ENCODE results near the gene TRMT11. TPM values are rescaled to one million over a fixed set of nuclear protein-coding genes. Genes with fewer than 3 reads are reported as not detected.

TRMT11 gene
- polyA plus RNA-seq, 1 of the 3 experiments (the other 2 are of a cell fraction) = 15.0 TPM

GRCh38 chr6:125986301-125987025 lies at the start of gene TRMT11 (continued):
- TF ChIP-seq CHD2 (IDR thresholded peaks at IDR 0.05; ENCODE audit: low read length, partially characterized antibody) = peak; percentile 95
- TF ChIP-seq ELF1 (IDR thresholded peaks at IDR 0.05) = peak; percentile 85
- TF ChIP-seq FOXJ3 (CRISPR knock-in tag; IDR thresholded peaks at IDR 0.05) = no peak
- TF ChIP-seq MXI1 (IDR thresholded peaks at IDR 0.05; ENCODE audit: low read depth, low read length) = peak; percentile 70
- TF ChIP-seq JUND (IDR thresholded peaks at IDR 0.05) = no peak
- TF ChIP-seq EP300 (IDR thresholded peaks at IDR 0.05; ENCODE audit: borderline replicate concordance in 1 of 2, low read depth in 1 of 2, low read length in 1 of 2) = 0 out of 4 replicates have a peak, but pooled peaks of 1 of the 2 experiments have one; percentile 2
- TF ChIP-seq CTCF (IDR thresholded peaks at IDR 0.05) = no peak
- TF ChIP-seq YY1 (IDR thresholded peaks at IDR 0.05; ENCODE audit: low read depth) = peak; percentile 86
- peak; percentile 49; the same call in 1 of the 2 replicates for TF ChIP-seq RCOR1 (IDR thresholded peaks at IDR 0.05; ENCODE audit: low read length)

- H3K9me3 ChIP-seq = no peaks in the 10 kb centered on the region
- no peaks in the 10 kb centered on the region for H3K9me2 ChIP-seq
- H4K20me1 ChIP-seq (ENCODE audit: insufficient read depth) = no peaks in the 10 kb centered on the region
- DNase-seq = no peak
- no peak overlapping the region for H2AFZ ChIP-seq (ENCODE audit: low read depth)
- H3K4me2 ChIP-seq = no peak overlapping the region
- no peak overlapping the region for H3K4me3 ChIP-seq (ENCODE audit: low read depth in 2 of 2, low read length in 1 of 2)
- no peaks in the 10 kb centered on the region for H3K27me3 ChIP-seq (ENCODE audit: insufficient read depth)
- H3F3A ChIP-seq (replicated peaks; ENCODE audit: insufficient read depth) = no peaks in the 10 kb centered on the region
- peaks cover 0 to 10% of the 10 kb centered on the region in 2 experiments; a peak in 1 of 4 replicates for H3K4me1 ChIP-seq (ENCODE audit: control insufficient read depth in 1 of 2, insufficient read depth in 2 of 2, low read depth in 1 of 2, low read length in 1 of 2)
- 70% methylated on average over 1 of the region's 1 CpG for WGBS (ENCODE audit: low lambda C conversion rate)
- TF ChIP-seq YY1 (IDR thresholded peaks at IDR 0.05; ENCODE audit: low read depth) (no peak), CTCF (IDR thresholded peaks at IDR 0.05) (no peak), CHD2 (IDR thresholded peaks at IDR 0.05; ENCODE audit: low read length, partially characterized antibody) (no peak), RAD21 (IDR thresholded peaks at IDR 0.05; ENCODE audit: low read length) (no peak), RXRA (IDR thresholded peaks at IDR 0.05; ENCODE audit: borderline replicate concordance, low read depth) (no peak)
- ChIA-PET POLR2A (no interaction called here), CTCF (interaction anchor here (1.4 to 2.5 kb wide), 3 partner anchors 10 to 14 kb away, joined by 3 to 6 read pairs (median 5); no protein-coding TSS in a partner anchor)
- H3K79me2 ChIP-seq (ENCODE audit: insufficient read depth) = no peaks in the 10 kb centered on the region
- no peaks in the 10 kb centered on the region for H3K36me3 ChIP-seq (replicated peaks in 1 of 2; ENCODE audit: control insufficient read depth in 1 of 2, insufficient read depth in 2 of 2, low read length in 1 of 2)
- H3K27ac ChIP-seq (ENCODE audit: low read depth in 2 of 2, low read length in 1 of 2) = no peak overlapping the region
- H3K9ac ChIP-seq = no peak overlapping the region
Observed at GRCh38 chr6:125939026-125939425, 47.3 kb upstream of the TRMT11 start.
